Jurkat, Clone E6-1 (cell line): ENCODE results near the gene PCLO.
"Not testable (repeated sequence)": the region's sequence is repeated elsewhere in the genome, so short reads cannot be mapped to it uniquely, and the experiment has no call there.

ENCODE experiments used
- DNase-seq: peaks from one replicate; pipeline ENCODE4 v3.0.0-alpha.2; 2011; ENCODE audit warnings: low read depth, low spot score
- H3K4me3 ChIP-seq: 2 replicates; pipeline ENCODE4 v1.5.1; 2011; ENCODE audit warnings: mild to moderate bottlenecking, low read length, control low read depth, moderate library complexity

PCLO gene

DNA sequence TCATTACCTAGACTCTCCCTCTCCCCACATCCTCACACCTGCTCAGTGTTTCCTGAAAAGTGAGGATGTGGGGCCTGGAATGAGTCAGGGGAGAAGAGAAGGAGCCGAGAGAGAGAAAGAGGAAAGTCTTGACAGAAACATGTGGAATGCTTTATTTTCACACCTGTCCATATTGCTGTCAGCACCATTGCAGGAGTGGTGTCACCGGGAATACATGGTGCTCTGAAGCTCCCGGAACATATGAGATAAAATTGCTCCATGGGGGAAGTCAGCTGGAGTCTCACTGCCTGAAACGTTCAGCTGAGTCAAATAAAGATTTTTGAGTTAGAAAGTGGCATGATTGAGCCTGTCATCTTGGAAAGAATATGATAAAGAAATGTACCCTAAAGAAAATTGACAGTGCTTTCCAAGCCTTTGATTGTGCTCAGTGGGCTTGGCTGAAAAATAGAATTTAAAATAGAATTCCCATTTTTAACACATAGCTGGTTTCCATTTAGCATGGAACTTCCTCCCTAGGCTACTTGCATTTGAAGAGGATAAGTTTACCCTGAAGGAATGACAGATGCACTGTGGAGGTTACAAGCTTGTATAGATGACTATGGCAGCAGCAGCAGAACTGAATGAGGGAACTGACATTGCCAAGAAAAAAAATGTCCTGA lies 182.4 kb downstream of the PCLO start:
- DNase-seq, result no peak
- H3K4me3 ChIP-seq, result no peak overlapping the region

DNA sequence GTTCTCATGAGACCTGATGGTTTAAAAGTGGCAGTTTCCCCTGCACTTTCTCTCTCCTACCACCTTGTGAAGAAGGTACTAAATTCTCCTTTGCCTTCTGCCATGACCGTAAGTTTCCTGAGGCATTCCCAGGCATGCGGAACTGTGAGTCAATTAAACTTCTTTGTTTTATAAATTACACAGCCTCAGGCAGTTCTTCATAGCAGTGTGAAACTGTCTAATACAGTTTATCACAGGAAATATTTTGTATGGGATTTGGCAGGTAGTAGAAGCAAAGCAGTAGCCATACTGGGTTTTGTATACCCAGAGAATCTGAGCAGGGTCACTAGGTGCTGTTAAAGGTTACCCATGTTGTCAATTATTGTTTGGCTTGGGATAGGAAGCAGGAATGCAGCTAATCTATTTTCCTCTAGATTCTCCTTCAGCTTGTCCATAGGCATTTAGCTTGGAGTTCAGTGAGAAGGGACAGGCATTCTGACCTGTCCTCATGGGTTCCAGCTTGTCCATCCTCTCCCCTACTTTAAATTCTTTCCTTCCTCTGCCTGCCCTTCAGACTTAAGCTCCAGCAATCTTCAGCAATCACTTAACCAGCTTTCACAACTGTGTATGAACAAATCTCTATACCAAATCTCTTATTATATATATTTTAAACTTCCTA lies 186.7 kb downstream of the PCLO start:
- DNase-seq, result no peak
- H3K4me3 ChIP-seq, result no peak overlapping the region

DNA sequence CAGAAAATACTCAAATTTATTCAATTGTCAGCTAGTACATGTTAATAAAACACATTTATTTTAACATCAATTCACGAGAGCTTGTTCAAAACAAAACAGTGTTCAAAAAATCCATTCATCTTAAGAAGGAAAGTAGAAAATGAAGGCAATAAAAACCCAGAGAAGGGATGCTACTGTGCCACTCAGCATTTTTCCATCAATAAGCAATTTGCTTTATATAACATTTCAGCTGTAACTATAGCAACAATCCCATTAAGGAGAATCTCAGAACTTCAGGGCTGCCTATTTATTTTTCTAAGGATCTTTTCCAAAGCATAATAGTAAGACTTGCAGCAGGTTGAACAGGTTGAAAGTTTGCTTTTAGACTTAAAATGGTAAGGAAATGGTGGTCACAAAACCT lies 190.5 kb downstream of the PCLO start:
- no peak overlapping the region for H3K4me3 ChIP-seq
- DNase-seq, result no peak

DNA sequence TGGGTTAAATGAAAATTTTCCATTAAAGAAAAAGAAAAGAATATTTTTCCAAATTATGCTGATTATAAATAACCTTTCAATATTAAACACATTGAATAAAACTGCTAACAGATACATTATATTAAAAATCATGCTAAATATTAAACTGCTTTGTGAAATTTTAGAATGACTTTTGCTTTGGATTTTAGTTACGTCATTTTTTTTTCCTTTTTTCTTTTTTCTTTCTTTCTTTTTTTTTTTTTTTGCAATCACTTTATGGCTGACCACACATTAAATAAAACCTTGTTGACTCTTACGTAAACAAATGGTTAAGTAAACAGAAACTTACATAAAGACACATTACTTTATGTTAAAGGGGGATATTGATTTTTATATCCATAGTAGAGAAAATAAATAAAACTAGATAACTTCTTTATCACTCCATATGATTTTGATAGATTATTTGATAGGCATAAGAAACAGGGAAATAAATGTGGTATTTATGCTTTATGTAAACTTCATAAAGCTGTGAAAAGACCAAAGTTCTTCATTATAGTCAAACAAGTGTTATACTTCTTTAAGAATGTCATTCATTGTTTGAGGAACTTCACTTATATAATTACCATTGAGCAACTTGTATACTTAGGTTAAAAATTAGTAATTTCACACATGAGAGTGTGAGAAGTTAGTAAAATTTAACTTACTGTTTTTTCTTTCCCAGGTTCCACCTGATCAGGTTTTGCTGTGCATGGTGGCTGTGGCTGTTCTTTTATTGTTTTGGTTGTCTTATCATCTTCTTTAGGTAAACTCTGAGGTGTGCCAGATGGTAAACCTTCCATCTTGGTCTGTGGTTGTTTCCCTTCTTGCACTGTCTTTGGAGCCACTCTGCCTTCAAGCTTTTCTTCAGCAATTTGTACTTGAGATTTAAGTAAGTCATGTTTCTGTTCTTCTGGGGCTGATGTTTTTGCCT lies 197.3 kb downstream of the PCLO start:
- no peak for DNase-seq
- no peak overlapping the region for H3K4me3 ChIP-seq

DNA sequence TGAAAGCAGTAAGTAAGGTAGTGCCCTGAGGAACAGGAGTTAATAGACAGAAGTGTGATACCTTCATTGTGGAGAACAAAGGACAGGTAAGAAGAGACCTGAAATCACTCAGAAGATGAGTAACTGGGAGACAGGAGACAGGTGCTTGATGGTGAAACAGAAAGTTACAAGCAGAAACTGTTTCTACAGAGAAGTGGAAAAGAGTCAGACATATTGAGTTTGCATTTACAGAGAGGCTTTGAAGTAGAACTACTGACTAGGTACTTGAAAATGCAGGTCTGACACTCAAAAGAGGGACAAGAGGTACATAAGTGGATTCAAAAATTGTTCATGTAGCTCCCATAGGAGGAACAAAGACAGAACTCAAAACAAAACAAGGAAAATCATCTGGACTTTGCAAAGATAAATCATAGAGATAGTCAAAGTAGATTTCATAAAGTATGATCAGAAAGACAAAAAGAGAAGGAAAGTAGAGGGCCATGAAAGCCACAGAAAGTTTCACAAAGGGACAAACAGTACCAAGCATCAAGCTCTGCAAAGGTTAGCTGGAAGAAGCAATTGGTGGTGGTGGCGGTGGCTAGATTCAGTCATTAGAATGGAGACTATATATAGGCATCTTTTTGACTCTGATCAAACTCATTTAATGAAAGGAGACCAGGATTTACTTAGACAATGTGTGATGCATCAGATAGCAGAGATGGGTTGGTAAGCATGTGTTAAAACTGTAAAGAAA lies 198.4 kb downstream of the PCLO start:
- no peak overlapping the region for H3K4me3 ChIP-seq
- DNase-seq, result no peak

DNA sequence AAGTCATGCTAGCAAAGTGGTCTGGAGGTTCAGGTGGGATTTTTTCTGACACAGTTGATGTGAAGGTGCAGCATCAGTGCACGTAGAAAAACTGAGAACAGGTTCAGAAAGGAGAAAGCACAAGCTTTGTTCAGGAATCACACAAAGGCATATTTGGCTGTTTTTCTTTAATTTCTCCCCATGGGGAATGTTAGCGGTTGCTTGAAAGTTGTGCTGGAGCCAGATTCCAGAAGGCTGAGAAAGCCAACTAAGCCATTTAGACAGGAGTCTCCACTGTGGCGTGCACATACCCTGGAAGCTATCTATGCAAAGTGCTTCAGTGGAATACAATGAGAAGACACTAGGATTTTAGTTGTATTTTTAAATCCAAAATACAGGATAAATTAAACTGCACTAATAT lies 201.4 kb downstream of the PCLO start:
- H3K4me3 ChIP-seq, result no peak overlapping the region
- DNase-seq, result no peak

DNA sequence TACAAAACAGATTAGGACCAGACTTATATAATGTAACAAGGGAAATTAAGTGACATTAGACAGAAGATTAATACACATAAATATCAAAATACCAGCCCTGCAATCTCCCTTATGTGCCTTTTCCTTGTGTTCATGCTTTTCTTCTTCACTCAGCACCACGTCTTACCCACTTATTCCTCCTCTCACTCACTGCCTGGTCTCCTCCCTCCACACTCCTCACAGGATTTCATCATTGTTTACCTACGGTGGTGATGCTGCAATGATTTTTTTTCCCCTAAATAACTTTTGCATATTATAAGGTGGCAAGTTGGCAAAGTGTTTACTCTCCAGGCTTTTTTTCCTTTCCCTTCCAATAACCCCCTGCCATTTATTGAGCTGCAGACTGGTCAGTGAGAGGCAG lies 203.2 kb downstream of the PCLO start:
- H3K4me3 ChIP-seq, result no peak overlapping the region
- DNase-seq, result no peak

DNA sequence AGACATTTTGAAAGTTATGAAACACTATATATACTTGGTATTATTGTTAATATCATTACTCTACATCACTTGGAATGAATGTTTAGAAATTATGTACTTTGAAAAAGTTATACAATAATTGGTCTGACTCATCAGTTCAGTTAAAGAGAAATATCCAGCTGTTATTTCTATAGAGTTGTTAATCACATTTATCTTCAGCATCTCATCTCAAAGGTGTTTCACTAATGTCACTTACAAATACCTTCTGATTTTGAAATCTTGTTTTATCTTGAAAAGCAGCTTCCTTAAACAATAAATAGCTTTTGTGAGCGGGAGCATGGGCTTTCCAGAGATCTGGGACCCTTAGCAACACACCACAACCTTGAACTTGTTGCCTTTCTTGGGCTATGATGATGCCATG lies 205.2 kb downstream of the PCLO start:
- no peak for DNase-seq
- H3K4me3 ChIP-seq, result no peak overlapping the region

DNA sequence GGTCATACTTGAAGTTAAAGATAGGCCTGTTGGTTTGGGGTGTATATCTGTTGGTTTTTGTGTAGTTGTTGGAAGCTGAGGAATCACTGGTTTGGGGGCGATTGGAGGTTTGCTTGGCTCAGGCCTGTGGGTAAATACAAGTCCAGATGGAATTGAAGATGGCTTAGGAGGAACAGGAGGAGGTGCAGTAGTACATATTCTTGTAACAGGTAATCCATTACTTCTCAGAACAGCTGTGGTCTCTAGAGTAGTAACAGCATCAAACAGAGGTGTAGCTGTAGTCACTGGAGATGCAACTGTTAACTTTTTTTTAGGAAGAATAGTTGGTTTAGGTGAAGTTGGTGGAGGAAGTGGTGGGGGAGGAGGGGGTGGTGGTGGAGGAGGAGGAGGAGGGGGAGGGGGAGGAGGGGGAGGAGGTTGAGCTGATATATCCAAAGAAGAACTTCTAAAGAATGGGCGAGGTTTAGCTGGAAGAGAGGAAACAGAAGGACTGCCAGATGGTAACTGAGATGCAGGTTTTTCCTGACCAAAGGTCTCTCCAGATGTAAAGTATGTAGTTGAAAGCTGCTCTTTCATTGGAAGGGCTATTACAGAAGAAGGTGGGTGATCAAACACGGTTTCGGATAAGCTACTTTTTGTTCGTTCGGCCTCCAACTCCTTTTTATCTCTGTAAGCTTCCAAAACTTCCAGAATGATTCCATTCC lies 209.2 kb downstream of the PCLO start:
- DNase-seq, result no peak
- no peak overlapping the region for H3K4me3 ChIP-seq

DNA sequence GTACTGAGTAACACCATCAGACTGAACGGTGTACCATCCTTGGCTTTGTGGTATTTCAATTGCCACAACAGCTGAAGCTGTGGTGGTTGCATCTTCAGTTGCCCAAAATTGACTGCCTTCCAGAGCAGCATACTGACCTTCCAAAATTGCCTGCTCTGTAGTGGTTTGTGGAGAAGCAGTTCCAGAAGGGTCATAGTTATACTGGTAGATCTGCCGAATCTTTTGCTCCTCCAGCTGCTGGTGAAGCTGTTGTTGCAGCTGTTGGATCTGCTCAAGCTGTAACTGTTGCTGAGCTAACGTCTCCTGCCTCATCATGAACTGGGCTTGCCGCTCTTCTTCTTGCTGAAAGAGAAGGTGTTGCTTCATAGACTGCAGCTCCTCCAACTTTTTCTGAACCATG lies 212.2 kb downstream of the PCLO start:
- DNase-seq, result no peak
- H3K4me3 ChIP-seq, result no peak overlapping the region

DNA sequence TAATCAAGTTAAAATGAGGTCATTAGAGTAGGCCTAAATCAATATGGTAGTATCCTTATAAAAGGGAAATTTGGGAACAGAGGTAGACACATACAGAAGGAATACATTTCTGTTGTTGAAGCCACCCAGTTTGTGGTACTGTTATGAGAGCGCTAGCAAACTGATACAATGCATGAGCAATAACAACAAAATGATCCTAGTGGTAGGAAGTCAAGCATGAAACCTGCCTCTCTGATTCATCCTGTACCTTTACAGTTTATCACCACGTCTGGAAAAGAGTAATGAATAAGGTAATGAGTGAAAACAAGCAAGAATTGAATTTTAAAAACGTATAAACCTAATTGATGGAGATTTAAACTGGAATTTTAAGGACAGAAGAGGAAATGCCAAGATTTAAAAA lies 217.2 kb downstream of the PCLO start:
- no peak overlapping the region for H3K4me3 ChIP-seq
- no peak for DNase-seq

DNA sequence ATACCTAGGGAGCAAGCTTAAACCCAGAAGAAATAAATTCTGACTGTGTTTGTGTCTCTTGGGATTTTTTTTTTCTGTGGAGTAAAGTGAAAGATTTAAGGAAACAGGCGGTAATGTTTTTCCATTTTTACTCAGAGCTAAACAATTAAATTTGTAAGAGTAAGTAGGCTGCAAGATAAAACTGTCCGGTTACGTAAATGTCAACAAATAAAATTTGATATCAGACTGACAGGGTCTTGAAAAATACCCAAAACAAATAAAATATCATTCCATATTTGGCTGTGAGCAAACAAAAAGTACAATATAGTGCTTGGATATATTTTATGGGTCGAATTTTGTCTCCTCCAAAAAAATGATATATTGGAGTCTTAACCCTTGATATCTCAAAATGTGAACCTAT lies 217.6 kb downstream of the PCLO start:
- no peak overlapping the region for H3K4me3 ChIP-seq
- no peak for DNase-seq

DNA sequence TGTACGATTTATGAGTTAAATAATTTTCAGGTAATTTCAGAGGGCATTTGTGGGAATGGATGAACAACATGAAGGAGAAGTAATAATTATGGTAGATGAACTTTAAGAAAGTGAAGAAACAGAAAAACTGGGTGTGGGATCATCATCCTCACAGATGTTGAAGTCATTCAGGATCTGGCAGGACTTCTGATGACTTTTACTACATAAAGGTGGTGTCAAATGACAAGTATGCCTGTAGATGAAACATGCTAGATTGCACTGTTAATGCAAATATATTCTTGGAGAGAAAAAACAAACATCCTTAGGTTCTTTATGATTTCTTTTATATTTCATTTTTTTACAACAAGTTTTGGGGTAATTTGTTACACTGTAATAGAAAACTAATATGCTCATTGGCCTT lies 230.2 kb downstream of the PCLO start:
- no peak for DNase-seq
- H3K4me3 ChIP-seq, result no peak overlapping the region

DNA sequence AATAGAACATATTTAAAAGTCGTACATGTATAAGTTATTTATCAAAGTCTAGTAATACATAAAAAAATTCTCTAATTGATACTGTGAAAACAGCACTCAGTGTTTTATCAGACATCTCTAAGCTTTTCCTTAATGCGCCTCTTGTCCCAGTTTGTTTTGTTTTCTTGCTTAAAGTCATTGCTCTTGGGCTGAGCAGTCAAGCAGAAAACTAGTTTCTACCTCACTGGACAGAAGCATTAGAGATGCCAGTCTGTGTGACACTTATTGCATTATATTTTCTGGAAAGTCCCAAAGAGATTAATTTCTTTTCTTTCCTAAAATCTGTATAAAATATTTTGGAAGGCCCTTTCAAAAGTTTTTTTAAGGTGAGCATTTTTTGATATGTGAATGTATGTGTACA lies 236.2 kb downstream of the PCLO start:
- no peak for DNase-seq
- no peak overlapping the region for H3K4me3 ChIP-seq

DNA sequence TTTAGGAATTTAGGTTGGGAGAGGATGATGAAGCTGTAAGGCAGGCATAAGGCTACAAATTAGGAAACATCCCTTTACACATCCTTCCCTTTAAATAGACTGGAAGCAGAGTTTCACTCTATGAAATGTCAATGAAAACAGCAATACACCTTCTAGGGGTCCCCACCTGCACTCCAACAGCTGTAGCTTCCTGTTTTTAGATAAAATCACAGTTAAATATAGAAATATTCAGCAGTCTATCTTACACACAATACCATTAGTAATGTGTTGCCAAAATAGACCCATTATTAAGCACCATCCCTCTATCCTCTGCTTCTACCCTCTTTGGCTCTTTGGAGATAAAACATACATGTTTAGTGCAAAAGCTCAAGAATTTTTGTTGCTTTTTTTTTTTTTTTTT lies 237.4 kb downstream of the PCLO start:
- H3K4me3 ChIP-seq, result no peak overlapping the region

DNA sequence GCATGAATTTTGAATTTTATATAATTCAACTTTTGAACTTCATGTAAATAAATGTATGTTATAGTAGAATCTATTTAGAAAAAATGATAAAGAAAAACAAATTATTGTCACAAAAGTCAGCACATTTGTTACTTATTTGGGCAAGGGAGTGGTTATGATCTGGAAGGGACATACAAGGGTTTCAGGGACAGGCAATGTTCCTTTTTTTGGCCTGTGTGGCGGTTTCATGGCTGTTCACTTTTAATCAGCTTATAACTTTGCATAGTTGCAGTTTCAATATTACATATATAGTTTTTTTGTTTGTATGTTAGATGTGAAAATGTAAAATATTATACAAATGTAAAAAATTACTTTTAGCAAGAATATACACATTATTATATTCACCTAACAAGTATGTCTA lies 256.2 kb downstream of the PCLO start:
- DNase-seq, result no peak

More for the DNA sequence above, 237.4 kb downstream of the PCLO start:
- DNase-seq, result no peak

DNA sequence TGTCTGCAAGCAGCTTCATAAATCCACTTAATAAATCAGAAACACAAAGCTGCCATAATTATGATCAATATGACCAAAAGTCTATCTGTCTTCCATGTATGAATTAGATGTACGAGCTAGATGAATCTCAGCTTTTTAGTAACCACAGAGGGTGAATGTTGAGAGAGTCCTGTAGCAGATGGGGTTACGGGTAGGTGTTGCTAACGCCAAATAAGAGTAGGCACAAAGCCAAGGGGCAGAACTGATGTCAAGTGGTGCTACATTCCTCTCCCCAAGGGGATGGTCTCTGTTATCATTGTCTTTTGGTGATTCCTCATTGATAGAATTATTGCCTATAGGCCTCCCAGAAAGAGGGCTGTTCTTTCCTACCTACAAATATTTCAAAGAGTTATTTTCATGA lies 257.8 kb downstream of the PCLO start:
- DNase-seq, result no peak

More for the DNA sequence above, 256.2 kb downstream of the PCLO start:
- H3K4me3 ChIP-seq, result no peak overlapping the region

DNA sequence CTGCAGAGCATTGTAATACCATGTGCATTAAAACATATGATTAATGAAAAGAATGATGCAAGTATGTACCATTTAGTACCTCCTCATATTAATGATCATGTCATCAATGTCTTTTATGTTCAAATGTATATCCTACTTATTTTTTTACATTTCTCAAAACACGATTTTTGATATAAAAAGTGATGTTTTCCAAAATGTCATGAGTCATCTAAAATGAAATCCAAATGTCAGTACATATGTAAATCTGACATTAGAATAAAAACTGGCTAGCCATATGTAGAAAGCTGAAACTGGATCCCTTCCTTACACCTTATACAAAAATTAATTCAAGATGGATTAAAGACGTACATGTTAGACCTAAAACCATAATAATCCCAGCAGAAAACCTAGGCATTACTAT lies 261.6 kb downstream of the PCLO start:
- H3K4me3 ChIP-seq, DNase-seq: not testable (repeated sequence)

More for the DNA sequence above, 257.8 kb downstream of the PCLO start:
- H3K4me3 ChIP-seq, result no peak overlapping the region

DNA sequence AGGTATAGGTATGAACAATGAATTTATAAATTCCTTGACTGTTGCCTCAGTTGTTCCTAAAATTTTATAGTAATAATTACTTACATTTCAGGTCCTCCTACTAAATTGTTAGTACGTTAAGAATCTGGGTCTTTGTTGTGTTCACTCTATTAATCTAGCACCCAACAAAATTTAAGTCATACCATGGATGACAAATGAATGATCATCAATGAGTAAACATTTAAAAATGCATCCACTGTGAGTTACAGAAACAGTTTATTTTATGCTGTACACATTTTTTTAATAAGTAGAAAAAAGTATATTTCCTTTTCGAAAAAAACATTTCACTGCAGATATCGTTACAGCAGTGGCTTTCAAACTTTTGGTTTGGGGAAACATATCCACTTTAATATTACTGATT lies 265.2 kb downstream of the PCLO start:
- no peak overlapping the region for H3K4me3 ChIP-seq
- no peak for DNase-seq
